NCI-H146 (cell line): ENCODE results near the gene KPNA3.
A peak's percentile ranks its signal among the peaks of the same experiment; 100 is the strongest.
"Not testable (repeated sequence)": the region's sequence is repeated elsewhere in the genome, so short reads cannot be mapped to it uniquely, and the experiment has no call there.

Experiments used
- DNase-seq: peaks from one replicate; lab custom pipeline; 2025; lab: John Stamatoyannopoulos, UW

The KPNA3 gene

GRCh38 chr13:49746111-49746510 is 46.4 kb downstream of the KPNA3 start:
- no peak for DNase-seq

- DNase-seq: no peak
Measured at GRCh38 chr13:49740870-49741269, 51.6 kb downstream of the KPNA3 start.

- DNase-seq: no peak
Measured at GRCh38 chr13:49739498-49740187, 52.8 kb downstream of the KPNA3 start.

GRCh38 chr13:49733181-49733951 is 59.1 kb downstream of the KPNA3 start:
- DNase-seq: no peak

GRCh38 chr13:49731766-49732165 is 60.7 kb downstream of the KPNA3 start:
- no peak for DNase-seq

GRCh38 chr13:49716615-49717014 is 75.9 kb downstream of the KPNA3 start:
- DNase-seq: no peak

- no peak for DNase-seq
Measured at GRCh38 chr13:49714757-49715156, 77.7 kb downstream of the KPNA3 start.

GRCh38 chr13:49711218-49711863 is 81.1 kb downstream of the KPNA3 start:
- DNase-seq: no peak

GRCh38 chr13:49704264-49704663 is 88.2 kb downstream of the KPNA3 start:
- DNase-seq: not testable (repeated sequence)

GRCh38 chr13:49701491-49701890 is 91.0 kb downstream of the KPNA3 start:
- DNase-seq: no peak

- no peak for DNase-seq
Measured at GRCh38 chr13:49697468-49697867, 95.0 kb downstream of the KPNA3 start.

- no peak for DNase-seq
Measured at GRCh38 chr13:49694446-49694845, 98.0 kb downstream of the KPNA3 start.

- no peak for DNase-seq
Measured at GRCh38 chr13:49693877-49694276, 98.6 kb downstream of the KPNA3 start.

GRCh38 chr13:49693191-49693733 is 99.2 kb downstream of the KPNA3 start:
- DNase-seq: no peak

GRCh38 chr13:49690995-49691784 is 101.3 kb downstream of the KPNA3 start, which contains the start of gene EBPL:
Gene EBPL, minus strand, starts transcription at chr13:49691486. Its CDS starts 62 bp downstream, at chr13:49691424.
- peak; percentile 93 for DNase-seq

- DNase-seq: peak; percentile 56
Measured at GRCh38 chr13:49690133-49690994, 102.1 kb downstream of the KPNA3 start.

- DNase-seq: no peak
Measured at GRCh38 chr13:49683489-49683888, 109.0 kb downstream of the KPNA3 start.

GRCh38 chr13:49681842-49682435 is 110.5 kb downstream of the KPNA3 start:
- peak; percentile 81 for DNase-seq

GRCh38 chr13:49679246-49679645 is 113.2 kb downstream of the KPNA3 start:
- DNase-seq: no peak

- no peak for DNase-seq
Measured at GRCh38 chr13:49678191-49678914, 114.1 kb downstream of the KPNA3 start.
